Mesenchymal stem cell (in vitro differentiated cells and primary cell): ENCODE results near the gene VPS26C.

ENCODE experiments used
- DNase-seq: peaks from one replicate; pipeline ENCODE4 v3.0.0-alpha.2; 2013
- H2AFZ ChIP-seq: one replicate; pipeline ENCODE4 v1.6.1; 2013; ENCODE audit warnings: low read depth, mild to moderate bottlenecking, control low read depth, inconsistent platforms, low read length, moderate library complexity
- H2AK5ac ChIP-seq: 2 replicates; pipeline ENCODE4 v1.6.1; 2013; ENCODE audit warnings: low read length, moderate library complexity, mild to moderate bottlenecking, inconsistent platforms; ENCODE audit not compliant: severe bottlenecking
- H2BK120ac ChIP-seq: one replicate; pipeline ENCODE4 v1.6.1; 2013; ENCODE audit warnings: low read depth, mild to moderate bottlenecking, inconsistent platforms, low read length, moderate library complexity
- H2BK12ac ChIP-seq, 2 experiments: one replicate each; pipeline ENCODE4 v1.6.1; 2013; ENCODE audit warnings: inconsistent platforms in 2 of 2, low read length in 2 of 2, mild to moderate bottlenecking in 2 of 2, moderate library complexity in 2 of 2, control low read depth in 1 of 2
- H2BK15ac ChIP-seq: one replicate; pipeline ENCODE4 v1.6.1; 2013; ENCODE audit warnings: mild to moderate bottlenecking, low read depth, inconsistent platforms; ENCODE audit not compliant: poor library complexity, severe bottlenecking
- H2BK5ac ChIP-seq: 2 replicates; pipeline ENCODE4 v1.6.1; 2013; ENCODE audit warnings: low read depth, mild to moderate bottlenecking, low read length, control low read depth, inconsistent platforms; ENCODE audit not compliant: poor library complexity, severe bottlenecking
- H3K14ac ChIP-seq, 2 experiments: one replicate each; pipeline ENCODE4 v1.6.1; 2013; ENCODE audit warnings: inconsistent platforms in 2 of 2, low read length in 2 of 2, control low read depth in 1 of 2, mild to moderate bottlenecking in 1 of 2, moderate library complexity in 1 of 2
- H3K18ac ChIP-seq, 2 experiments: one replicate each; pipeline ENCODE4 v1.6.1; 2013; ENCODE audit warnings: inconsistent platforms in 2 of 2, low read length in 2 of 2, control low read depth in 1 of 2, low read depth in 1 of 2, mild to moderate bottlenecking in 1 of 2
- H3K23ac ChIP-seq, 2 experiments: one replicate each; pipeline ENCODE4 v1.6.1; 2013; ENCODE audit warnings: inconsistent platforms in 2 of 2, low read length in 2 of 2, mild to moderate bottlenecking in 2 of 2, moderate library complexity in 2 of 2, control low read depth in 1 of 2
- H3K27ac ChIP-seq: 2 replicates; pipeline ENCODE4 v1.5.1; 2013; ENCODE audit warnings: mild to moderate bottlenecking, moderate library complexity, low read length, control low read depth, inconsistent platforms; ENCODE audit not compliant: poor library complexity, severe bottlenecking
- H3K27me3 ChIP-seq, 2 experiments: 2 replicates each; pipeline versions ENCODE4 v1.6.1 to v1.7.0; 2013; ENCODE audit warnings: low read length in 2 of 2, mild to moderate bottlenecking in 2 of 2, moderate library complexity in 2 of 2, control low read depth in 1 of 2, inconsistent platforms in 1 of 2; ENCODE audit not compliant: control insufficient read depth in 1 of 2, insufficient read depth in 1 of 2
- H3K36me3 ChIP-seq, 2 experiments: 2 replicates each; pipeline versions ENCODE4 v1.6.1 to v1.7.0; 2013; ENCODE audit warnings: low read length in 2 of 2, control low read depth in 1 of 2, inconsistent platforms in 1 of 2, low read depth in 1 of 2, mild to moderate bottlenecking in 1 of 2; ENCODE audit not compliant: insufficient read depth in 2 of 2, control insufficient read depth in 1 of 2
- H3K4ac ChIP-seq, 2 experiments: one replicate each; pipeline ENCODE4 v1.6.1; 2013; ENCODE audit warnings: inconsistent platforms in 2 of 2, low read length in 2 of 2, mild to moderate bottlenecking in 2 of 2, moderate library complexity in 2 of 2, control low read depth in 1 of 2, low read depth in 1 of 2
- H3K4me1 ChIP-seq: 2 replicates; pipeline ENCODE4 v1.6.1; 2013; ENCODE audit warnings: low read depth, low read length, control low read depth; ENCODE audit not compliant: control insufficient read depth, insufficient read depth
- H3K4me2 ChIP-seq: 2 replicates; pipeline ENCODE4 v1.6.1; 2013; ENCODE audit warnings: low read length, mild to moderate bottlenecking, inconsistent platforms; ENCODE audit not compliant: poor library complexity, severe bottlenecking
- H3K4me3 ChIP-seq, 2 experiments: 2 replicates each; pipeline versions ENCODE4 v1.5.1 to v1.7.0; 2013; ENCODE audit warnings: low read length in 2 of 2, mild to moderate bottlenecking in 2 of 2, control low read depth in 1 of 2, low read depth in 1 of 2; ENCODE audit not compliant: insufficient read depth in 1 of 2
- H3K79me1 ChIP-seq: replicated peaks from 2 replicates; pipeline ENCODE4 v1.6.1; 2013; ENCODE audit warnings: mild to moderate bottlenecking, control low read depth, low read length, inconsistent platforms; ENCODE audit not compliant: poor library complexity, severe bottlenecking
- H3K9ac ChIP-seq: 2 replicates; pipeline ENCODE4 v1.7.0; 2013; ENCODE audit warnings: mild to moderate bottlenecking, low read length, moderate library complexity
- H3K9me3 ChIP-seq: 2 replicates; pipeline ENCODE4 v1.7.0; 2013; ENCODE audit warnings: mild to moderate bottlenecking, low read length; ENCODE audit not compliant: control insufficient read depth
- H4K8ac ChIP-seq: one replicate; pipeline ENCODE4 v1.6.1; 2013; ENCODE audit warnings: inconsistent platforms, mild to moderate bottlenecking, low read length, moderate library complexity
- H4K91ac ChIP-seq: one replicate; pipeline ENCODE4 v1.6.1; 2013; ENCODE audit warnings: mild to moderate bottlenecking, low read length, inconsistent platforms
- WGBS: methylation state at CpG from one replicate; pipeline ENCODE4 v1.1.7; 2013; ENCODE audit warnings: mixed read lengths; 5-methylcytosine and 5-hydroxymethylcytosine counted together

VPS26C gene

GRCh38 chr21:37195610-37196009 is 71.5 kb downstream of the VPS26C start:
- DNase-seq, result no peak
- Histone ChIP-seq H3K14ac (no peak overlapping the region), H2AFZ (no peak overlapping the region), H3K4me1 (peaks cover 10% of the 10 kb centered on the region), H3K4me3 (no peak overlapping the region), H3K9ac (no peak overlapping the region), H3K36me3 (peaks cover 46 to 100% of the 10 kb centered on the region in 2 experiments), H3K79me1 (peaks cover 22% of the 10 kb centered on the region), H4K8ac (no peak overlapping the region), H3K4ac (no peak overlapping the region), H3K4me2 (no peak overlapping the region), H3K18ac (no peak overlapping the region), H3K23ac (no peak overlapping the region), H3K27ac (no peak overlapping the region), H2BK15ac (no peak overlapping the region), H3K27me3 (no peaks in the 10 kb centered on the region), H2BK120ac (no peak overlapping the region), H2BK12ac (no peak overlapping the region), H2AK5ac (no peak overlapping the region), H4K91ac (no peak overlapping the region), H2BK5ac (no peak overlapping the region), H3K9me3 (no peaks in the 10 kb centered on the region)
- WGBS, result 97% methylated on average over 15 of the region's 15 CpGs

- 98% methylated on average over 3 of the region's 3 CpGs for whole genome bisulfite sequencing
- Histone ChIP-seq H3K9ac (no peak overlapping the region), H2BK15ac (no peak overlapping the region), H3K27me3 (no peaks in the 10 kb centered on the region), H3K4me3 (no peak overlapping the region), H3K79me1 (peaks cover 21% of the 10 kb centered on the region), H3K27ac (no peak overlapping the region), H3K36me3 (peaks cover 46 to 100% of the 10 kb centered on the region in 2 experiments), H3K4me2 (no peak overlapping the region), H2BK12ac (no peak overlapping the region), H2BK5ac (no peak overlapping the region), H2AK5ac (no peak overlapping the region), H3K4me1 (peaks cover 10% of the 10 kb centered on the region), H3K9me3 (no peaks in the 10 kb centered on the region), H3K14ac (no peak overlapping the region), H3K4ac (no peak overlapping the region), H2BK120ac (no peak overlapping the region), H2AFZ (no peak overlapping the region), H3K18ac (no peak overlapping the region), H4K8ac (no peak overlapping the region), H4K91ac (no peak overlapping the region), H3K23ac (no peak overlapping the region)
- DNase-seq, result no peak
These were observed 72.1 kb downstream of the VPS26C start for GRCh38 chr21:37195059-37195458.

GRCh38 chr21:37193676-37194075 is 73.5 kb downstream of the VPS26C start:
- Histone ChIP-seq H3K4me3 (no peak overlapping the region), H3K4ac (no peak overlapping the region), H3K27me3 (no peaks in the 10 kb centered on the region), H2AFZ (no peak overlapping the region), H3K27ac (no peak overlapping the region), H2AK5ac (no peak overlapping the region), H3K18ac (no peak overlapping the region), H3K4me1 (peaks cover 3% of the 10 kb centered on the region), H2BK15ac (no peak overlapping the region), H3K36me3 (peaks cover 50 to 100% of the 10 kb centered on the region in 2 experiments), H3K9ac (no peak overlapping the region), H4K91ac (no peak overlapping the region), H2BK5ac (no peak overlapping the region), H3K9me3 (no peaks in the 10 kb centered on the region), H3K4me2 (no peak overlapping the region), H3K79me1 (peaks cover 22% of the 10 kb centered on the region), H4K8ac (no peak overlapping the region), H2BK120ac (no peak overlapping the region), H3K14ac (no peak overlapping the region), H3K23ac (no peak overlapping the region), H2BK12ac (no peak overlapping the region)
- 89% methylated on average over 6 of the region's 6 CpGs for WGBS
- no peak for DNase-seq

GRCh38 chr21:37193006-37193405 is 74.1 kb downstream of the VPS26C start:
- Histone ChIP-seq H3K27ac (no peak overlapping the region), H3K4me1 (peaks cover 3% of the 10 kb centered on the region), H3K36me3 (peaks cover 49 to 100% of the 10 kb centered on the region in 2 experiments), H3K9ac (no peak overlapping the region), H3K18ac (no peak overlapping the region), H3K27me3 (no peaks in the 10 kb centered on the region), H4K91ac (no peak overlapping the region), H2BK120ac (no peak overlapping the region), H3K14ac (no peak overlapping the region), H2BK5ac (no peak overlapping the region), H4K8ac (no peak overlapping the region), H3K4me3 (no peak overlapping the region), H2AK5ac (no peak overlapping the region), H3K23ac (no peak overlapping the region), H3K4ac (no peak overlapping the region), H2BK15ac (no peak overlapping the region), H2AFZ (no peak overlapping the region), H2BK12ac (no peak overlapping the region), H3K4me2 (no peak overlapping the region), H3K79me1 (peaks cover 22% of the 10 kb centered on the region), H3K9me3 (no peaks in the 10 kb centered on the region)
- DNase-seq, result no peak
- WGBS, result 66% methylated on average over 4 of the region's 4 CpGs
